HG03521 (cell line): Measurements from ENCODE around the gene EPB42.

Experiments
- ATAC-seq: cut with Tn5 transposase; IDR thresholded peaks from one replicate; pipeline ENCODE4 v1.9.1; 2021; ENCODE audit warnings: mild to moderate bottlenecking, moderate library complexity; ENCODE audit not compliant: unreplicated experiment

Gene EPB42

DNA sequence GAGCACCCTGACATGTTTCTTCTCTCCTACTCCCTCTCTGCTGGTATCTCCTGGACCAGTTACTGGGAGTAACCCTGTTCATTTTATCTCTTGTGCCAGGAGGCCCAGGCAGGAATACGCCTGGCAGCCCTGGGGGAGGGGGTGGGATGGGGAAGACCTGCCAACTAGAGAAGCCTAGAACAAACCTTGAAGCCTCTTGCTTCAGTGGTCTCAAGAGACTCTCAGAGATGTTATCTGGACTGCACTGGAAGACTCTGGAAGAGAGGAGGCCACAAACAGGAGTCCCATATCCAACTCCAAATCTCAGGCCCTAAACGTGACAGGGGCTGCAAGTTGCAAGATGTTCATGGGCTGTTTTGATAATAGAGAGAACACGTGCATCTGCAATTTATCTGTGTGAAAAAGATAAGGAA, at the start of gene EPB42:
Gene EPB42, minus strand, starts transcription at position 28 of the 413 bp plus-strand sequence. CDS start 193 bp downstream, outside the sequence.
- ATAC-seq = no peak

DNA sequence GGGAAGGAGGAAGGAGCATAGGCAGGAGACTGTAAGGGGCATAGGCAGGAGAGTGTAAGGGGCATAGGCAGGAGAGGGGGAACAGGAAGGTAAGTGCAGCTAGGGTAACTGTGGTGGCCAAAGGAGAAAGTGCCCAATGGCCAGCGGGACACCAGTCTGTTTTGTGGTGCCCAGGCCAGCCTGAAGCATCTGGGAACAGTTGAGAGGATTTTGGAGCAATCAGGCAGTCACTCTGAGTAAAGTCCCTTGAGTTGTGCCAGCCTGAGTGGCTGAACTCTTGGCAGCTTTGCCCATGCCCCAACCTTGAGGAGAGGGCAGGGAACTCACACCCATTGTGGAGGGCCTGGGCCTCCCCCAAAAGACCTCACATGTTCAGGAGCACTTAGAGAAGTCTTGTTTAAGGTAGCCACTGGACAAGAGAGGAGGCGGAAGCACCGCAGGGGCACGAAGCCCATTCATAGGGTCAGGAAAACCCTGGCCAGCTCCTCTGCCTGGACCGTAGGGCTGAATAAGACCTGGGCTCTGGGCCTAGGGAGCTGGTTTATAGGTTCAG, 49.4 kb upstream of the EPB42 start:
- no peak for ATAC-seq

DNA sequence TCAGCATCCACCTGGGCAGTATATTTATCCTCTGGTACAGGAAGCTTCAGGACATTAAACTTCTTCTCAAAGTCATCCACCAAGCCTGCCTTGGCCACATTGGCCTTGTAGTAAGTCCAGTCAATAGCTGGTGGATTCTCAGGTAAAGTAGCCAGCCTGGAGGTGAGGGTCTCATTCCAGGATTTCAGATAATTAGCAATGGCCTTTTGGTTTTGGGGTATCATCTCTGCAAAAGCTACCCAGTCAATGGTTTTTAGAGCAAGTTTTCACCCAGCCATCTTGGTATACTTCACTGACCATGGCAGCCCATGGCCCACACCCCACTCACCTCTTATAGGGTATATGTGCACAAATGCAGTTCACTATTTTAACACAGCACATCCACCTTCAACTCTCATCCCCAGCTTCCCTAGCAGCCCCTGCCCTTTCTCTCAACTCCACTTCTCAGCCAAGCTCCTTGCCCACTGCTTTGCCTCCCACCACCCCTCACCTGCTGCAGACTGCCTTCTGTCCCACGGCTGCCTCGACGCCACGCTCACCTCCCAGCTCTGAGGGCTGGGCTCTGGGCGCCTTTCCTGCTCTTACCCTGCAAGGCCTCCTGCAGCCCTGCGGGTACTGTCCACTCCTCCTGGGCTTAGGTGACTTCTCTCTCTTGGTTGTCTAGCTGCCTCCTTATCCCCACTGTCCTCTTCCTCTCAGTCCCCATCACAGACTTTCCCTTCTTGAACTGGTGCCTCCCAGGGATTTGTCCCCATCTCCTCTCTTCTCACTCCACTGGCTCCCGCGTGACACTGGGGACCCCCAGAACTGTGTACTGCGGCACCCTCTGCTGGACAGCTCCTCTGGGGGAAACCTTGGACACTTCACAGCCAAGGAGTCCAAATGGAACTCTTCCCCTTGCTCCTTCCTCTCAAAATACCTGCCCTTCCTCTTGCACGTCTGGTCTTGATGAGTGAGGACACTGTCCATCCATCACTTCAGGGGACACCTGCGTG, 47.6 kb upstream of the EPB42 start:
- ATAC-seq = no peak

DNA sequence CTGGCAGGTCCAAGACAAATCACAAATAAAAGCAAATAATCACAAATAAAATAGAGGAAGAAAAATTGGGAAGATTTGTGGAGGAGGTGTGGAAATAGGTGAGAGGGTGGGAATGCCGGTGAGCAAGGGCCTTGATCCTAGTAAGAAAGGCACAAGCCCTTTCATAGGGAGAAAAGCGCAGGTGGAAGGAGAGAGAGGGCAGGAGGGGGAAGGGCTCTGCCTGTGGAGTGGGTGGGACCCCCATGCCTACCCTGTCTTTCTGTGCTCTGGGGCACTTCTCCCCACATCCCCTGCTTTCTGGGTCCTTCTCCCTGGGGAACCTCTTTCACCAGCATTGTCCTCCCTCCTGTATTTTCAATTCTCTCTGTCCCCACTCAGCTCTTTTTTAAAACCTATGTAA, 46.6 kb upstream of the EPB42 start:
- ATAC-seq = no peak

DNA sequence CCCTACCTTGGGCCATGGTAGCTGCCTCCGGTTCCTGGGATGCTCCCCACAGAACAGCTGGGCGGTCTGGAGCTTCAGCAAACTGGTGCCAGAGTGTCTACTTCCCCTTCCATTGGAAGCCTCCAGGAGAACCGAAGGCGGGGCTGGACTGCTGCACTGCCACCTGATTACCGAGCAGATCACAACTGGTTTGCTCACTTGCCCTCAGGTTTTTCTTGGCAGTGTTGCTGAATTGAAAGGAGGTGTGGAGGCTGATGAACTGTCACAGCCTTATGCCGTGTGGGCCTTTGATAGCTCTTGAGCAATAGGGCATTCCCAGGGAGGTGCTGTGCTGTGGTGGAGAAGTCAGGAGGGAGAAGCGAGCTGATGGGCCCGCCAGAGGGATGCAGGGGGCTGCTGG, 46.0 kb upstream of the EPB42 start, which contains the start of gene TGM5:
Gene TGM5, minus strand, starts transcription at position 95 of the 400 bp plus-strand sequence. Its CDS starts 79 bp downstream, at position 16.
- ATAC-seq = no peak

DNA sequence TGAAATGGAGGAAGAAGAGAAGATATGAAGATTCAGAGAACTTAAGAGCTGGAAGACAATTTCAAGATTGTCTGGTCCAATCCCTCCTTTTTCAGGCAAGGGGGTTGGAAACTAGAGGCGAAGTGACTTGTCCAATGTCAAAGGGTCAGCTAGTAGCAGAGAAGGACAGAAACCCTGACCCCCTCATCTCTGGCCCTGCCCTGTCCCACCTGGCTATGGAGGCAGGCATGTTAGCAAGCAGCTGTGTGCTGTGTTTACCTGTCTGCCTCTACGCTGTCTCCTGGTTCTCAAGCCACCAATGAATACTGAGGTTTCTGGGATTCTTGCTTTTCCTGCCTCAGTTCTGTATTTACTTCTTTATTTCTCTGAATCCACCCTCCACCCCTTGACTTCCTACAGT, 45.6 kb upstream of the EPB42 start:
- ATAC-seq = no peak

DNA sequence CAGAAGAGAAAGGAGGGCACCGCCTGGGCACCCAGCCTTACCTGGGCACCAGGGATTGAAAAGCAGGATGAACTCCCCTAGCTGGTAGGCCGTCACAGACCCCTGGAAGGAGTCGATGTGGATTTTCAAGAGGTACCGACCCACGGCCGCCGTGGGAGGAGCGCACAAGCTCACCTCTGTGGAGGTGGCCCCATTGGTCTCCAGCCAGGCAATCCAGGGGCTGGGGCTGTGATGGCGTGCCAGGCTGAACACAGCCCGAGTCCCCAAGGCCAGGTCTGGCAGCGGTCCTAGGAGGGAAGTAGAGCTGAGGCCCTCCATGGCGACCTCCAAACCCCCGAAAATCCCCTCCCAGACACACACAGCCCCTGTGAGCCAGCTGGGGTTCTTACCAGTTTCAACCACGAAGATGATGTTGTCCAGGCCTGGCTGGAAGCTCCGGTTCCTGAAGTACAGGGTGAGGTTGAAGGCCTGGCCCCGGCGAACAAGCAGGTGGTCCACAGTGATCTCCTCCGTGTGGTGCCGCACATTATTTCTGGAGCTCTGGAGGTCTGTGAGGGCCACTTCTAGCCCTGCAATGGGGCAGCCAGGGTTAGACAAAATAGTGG, 39.3 kb upstream of the EPB42 start:
- no peak for ATAC-seq

DNA sequence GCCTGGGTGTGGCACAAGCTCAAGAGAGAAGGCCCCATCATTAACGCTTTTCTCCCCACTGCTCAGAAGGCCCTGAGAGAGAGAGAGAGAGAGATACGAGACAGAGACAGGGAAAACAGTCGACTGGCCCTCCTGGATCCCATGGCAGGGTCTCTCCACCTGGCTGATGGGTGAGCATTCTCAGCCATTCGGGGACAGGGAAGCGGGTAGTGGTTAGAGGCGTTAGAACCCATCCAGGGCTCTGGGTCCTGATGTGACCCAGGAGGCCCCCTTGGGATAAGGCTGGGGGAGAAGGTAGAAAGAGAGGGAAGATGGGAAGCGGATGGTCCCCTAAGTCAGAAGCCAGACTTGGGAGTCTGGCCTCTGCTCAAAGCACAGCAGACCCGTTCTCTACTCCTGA, 38.0 kb upstream of the EPB42 start:
- ATAC-seq = no peak

DNA sequence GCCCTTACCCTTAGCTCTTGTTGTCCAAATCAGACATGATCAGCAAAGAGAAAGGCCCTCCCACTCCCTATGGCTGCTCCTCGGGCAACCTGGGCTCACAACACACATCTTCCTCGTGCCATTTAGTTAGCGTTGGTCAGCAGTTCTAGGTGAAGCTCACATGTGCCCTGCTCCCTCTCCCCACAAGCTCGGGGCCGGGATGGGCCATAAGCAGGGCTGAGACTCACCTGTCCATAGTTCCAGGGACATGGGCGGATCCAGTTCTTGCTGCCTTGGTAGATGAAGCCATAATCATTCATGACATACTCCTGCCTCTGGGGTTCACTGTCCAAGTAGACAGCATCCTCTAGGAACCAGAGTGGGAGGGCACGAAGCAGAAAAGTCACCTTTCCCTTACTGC, 35.5 kb upstream of the EPB42 start:
- ATAC-seq = no peak

DNA sequence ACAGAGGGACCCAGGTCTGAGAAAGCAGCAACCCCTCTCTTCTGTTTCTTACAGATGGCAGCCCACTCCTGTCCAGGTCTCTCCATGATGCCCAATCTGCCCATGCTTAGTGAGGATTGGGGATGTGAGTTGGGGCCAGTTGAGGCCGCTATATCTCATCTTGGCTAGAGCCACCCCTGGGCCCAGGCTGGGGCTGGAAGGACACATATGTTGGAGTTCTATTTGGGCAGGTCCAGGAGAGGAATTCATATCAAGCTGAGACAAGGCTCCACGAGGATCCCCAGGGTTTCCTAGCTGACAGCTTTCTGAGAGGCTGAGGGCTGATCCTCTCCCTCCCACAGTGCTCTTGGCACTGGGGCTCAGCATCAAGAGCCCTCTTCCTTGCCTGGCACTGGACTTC, 34.6 kb upstream of the EPB42 start:
- no peak for ATAC-seq

DNA sequence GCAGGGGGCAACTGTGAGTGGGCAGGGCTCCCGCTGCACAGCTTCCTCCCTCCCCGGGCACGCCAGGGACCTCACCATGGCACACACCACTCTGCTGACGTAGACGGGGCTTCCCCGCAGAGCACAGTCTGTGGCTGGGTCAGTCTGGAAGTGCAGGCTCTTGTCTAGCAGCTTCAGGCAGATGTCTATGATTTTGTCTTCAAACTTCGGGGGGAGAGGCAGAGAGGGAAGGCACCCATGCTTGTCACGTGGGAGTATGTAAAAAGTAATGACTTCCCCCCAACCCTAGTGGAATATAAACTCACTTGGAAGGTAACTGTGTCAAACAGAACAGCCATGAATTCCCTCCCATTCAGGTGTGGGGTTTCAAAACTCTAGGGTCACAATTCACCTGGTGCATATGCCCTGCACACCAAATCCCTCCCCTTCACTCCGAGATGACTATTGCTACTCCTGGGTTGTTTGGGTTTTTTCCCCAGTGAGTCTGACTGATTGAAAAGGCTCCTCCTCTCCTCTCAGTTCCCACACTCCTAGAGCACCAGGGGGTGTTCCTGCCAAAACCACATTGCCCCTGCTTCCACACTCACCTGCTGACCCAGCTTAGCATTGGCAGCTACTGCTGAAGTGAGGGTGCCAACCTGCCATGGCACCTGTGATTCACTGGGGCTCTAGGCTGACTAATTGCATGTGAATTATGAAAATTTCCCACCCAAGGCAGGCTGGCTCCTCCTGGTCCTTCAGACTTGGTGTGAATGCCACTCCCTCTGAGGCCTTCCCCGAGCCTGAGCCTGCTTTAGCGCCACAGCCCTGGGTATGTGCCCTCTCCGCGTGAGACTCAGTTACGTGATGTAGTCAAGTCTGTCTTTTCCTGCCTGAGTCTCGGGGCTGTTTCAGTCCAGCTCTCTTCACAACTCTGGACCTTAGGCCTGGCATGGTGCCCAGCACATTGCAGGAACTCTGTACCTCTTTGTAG, 32.9 kb upstream of the EPB42 start:
- no peak for ATAC-seq

DNA sequence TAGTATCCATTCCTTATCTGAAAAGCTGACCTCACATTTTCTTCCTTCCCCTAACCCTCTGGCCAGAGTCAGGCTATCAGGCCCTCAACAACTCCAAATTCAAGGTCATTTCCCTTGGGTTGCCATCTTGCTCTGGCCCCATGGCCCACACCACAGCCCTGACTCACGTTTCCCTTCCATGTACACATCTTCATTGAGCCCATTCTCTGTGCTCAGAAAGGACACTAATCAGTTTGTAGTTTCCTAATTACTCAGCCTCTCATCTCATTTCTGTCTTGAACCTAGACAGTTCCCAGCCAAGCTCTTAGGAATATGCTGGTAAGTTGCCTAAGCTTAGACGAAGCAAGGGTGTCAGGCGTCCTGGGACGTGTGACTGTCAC, 31.0 kb upstream of the EPB42 start:
- ATAC-seq = no peak

DNA sequence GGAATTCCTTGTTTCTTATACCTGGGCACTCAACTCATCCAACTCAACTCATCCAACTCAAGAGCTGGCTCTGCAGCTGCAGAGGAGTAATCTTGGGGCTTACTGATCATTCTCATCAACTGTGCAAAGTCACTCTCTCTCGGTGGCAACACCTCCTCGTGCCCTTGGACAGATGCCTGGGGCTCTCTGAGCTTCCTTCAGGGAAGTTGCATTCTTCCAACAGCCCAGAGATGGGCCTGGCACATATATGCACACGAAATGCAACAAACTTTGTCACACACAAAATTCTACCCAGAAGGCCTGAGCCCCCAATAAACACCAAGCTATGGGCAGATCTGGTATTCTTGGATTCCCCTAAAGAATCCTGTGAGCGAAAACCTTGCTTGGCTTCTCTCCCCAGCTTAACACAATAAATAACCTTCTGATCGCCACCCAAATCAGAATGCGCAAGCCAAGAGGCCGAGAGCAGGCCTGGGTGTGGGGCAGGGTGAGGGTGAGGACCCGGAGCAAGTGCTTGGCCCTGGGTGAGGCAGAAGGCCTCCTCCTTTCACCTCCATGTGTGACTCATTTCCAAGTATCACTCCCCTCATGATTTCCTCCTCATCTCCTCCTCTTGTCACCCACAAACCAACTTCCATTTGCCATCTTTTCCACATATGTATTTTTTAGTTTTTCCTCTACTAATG, 30.5 kb upstream of the EPB42 start:
- ATAC-seq = no peak

DNA sequence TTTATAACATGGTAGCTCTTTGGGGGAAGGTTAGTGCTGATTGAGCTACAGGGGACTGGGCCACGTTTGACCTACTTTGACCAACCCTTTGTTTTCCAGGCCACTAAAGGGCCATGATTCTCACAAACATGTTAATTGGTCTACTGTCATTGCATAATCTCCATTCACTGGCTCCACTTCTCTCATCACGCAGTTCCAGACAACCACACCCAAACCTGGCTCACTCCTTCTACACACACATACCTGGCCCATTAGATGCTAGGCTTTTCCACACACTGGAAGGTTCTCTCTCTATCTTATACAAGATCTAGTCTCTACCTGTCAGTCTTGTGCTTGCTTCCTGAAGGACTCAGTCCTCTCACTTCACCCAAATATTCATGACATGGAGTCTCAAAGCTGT, 30.0 kb upstream of the EPB42 start:
- ATAC-seq = no peak

DNA sequence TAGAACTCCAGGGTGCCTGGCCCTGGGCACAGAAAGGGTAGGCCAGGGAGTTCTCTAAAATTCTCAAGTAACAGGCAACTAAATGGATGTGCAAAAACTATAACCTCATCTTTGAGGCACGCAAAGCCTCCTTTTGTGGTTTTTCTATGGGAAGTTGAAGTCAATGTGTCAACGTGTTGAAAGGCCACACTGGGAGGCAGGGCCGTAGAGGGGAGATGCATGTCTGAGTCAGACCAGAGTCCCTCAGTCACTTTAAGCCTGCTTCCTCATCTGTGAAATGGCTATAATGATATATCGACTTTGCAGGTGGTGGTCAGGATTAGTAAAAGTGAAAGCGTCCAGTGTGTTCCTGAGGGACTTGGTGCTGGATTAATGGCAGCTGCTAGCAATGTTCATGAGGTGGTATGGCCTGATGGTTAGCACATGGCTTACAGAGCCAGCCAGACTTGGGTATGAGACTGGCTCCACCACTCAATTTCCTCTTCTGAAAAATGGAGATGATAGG, 28.9 kb upstream of the EPB42 start:
- no peak for ATAC-seq

DNA sequence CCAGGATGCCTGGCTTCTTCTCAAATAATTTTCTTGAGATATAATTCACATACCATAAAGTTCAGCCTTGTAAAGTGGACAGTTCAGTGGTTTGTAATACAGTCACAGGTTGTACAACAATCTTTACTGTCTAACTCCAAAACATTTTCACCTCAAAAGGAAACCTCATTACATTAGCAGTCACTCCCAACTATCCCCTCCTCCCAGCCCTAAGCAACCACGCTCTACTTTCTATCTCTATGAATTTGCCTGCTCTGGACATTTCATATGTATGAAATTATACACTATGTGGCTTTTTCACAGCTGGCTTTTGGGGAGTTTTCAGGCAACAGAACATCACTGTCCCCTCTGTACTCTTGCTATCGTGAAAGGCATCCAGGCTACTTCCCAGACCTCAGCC, 28.4 kb upstream of the EPB42 start:
- no peak for ATAC-seq

DNA sequence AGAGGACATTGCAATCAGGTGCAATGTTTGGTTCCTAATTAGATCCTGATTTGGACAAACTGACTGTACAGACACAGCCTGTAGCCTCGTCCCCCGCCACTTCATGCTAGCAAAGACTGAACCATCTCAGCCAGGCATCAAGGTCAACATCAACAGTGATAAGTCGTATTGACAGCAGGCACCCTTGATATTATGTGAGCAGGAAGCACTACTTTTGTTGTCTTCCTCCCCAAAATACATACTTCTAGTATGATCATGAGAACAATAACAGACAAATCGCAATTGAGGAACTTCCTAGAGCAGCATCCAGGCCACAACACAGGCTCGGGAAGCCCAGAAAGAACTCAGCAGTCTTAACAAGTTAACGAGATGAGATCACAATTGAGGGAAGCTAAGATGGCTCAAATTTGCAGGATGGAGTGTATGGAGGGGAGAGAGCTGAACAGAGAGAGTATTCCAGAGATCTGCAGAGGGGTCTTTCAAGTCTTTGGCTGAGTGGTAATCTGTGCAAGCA, 25.5 kb upstream of the EPB42 start:
- ATAC-seq = no peak

DNA sequence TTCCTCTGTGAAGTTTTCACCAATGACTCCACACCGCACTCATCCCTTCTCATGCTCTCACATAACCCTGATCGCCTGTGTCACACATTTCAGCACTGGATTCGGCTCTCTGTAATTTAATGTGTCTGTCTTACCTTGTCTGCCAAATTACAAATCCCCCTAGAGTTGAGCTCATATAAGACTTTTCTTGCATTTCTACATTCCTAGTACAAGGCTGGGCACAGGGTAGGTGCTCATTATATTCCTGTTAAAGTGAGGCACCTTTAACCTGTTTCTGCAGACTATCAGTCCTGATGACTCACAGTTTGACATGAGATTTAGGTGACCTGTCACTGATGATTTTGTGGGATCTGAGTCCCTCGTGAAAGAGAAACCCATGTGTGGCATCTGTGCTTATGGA, 23.3 kb upstream of the EPB42 start:
- ATAC-seq = no peak

DNA sequence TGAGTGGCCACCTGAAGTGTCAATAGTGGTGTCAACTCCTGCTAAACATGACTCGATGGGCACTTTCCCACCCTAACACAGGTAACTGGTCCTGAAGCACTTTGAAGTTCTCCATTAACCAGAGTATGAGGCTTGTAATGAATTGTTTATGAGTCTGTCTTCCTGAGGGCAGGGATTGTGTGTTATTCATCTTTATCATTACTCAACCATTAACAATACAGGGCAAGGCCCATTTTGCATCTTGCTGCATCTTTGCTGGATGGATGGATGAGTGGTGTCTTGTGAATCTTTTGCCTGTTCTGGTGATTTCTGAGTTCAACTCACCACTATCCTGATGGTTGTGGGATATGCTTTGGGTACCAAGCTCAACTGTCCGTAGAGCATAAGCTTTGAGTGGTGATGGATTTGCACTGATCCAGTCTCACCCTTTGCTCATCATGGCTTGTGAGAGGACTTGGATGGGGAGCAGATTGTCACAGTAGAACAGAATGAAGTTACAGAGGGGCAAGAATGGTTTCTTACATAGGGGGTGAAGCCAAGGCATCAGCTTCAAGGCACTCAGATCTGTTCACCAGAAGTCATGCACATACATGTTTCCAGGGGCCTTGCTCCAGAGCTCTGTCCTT, 22.3 kb upstream of the EPB42 start:
- no peak for ATAC-seq
